HCT116 (cell line): ENCODE data around the gene TSPO. TPM values are rescaled to one million over a fixed set of nuclear protein-coding genes. Genes with fewer than 3 reads are reported as not detected.

ENCODE experiments used
- ATAC-seq: fragments of 200-7000 bp; cut with Tn5 transposase; 2 replicates; pipeline ENCODE4 v1.9.1; 2020; ENCODE audit warnings: mild to moderate bottlenecking, moderate library complexity
- BruUV-seq: library from RNA; stranded (reverse); fragments of 400-500 nt; replicated peaks from 2 replicates; lab custom pipeline; 2021; lab: Mats Ljungman, UMichigan
- CTCF ChIA-PET: fragments of 300-600 bp; sonication (Branson Sonifier 250); formaldehyde crosslinking; loops from one replicate; lab custom pipeline; 2021; ENCODE audit warnings: antibody characterized with exemption; lab: Charles Lee
- POLR2A ChIA-PET: fragments of 300-600, 350-600 bp; sonication (Branson Sonifier 250); formaldehyde crosslinking; loops from one replicate; lab custom pipeline; 2021; ENCODE audit warnings: antibody characterized with exemption; lab: Charles Lee
- RAD21 ChIA-PET, 2 experiments: fragments of 300-600 bp; sonication (Branson Sonifier 250); formaldehyde crosslinking; loops; one replicate each; lab custom pipeline; 2023; ENCODE audit warnings: low total read pairs in 2 of 2; ENCODE audit not compliant: uncharacterized antibody in 2 of 2, unreplicated experiment in 2 of 2, low non-redundant PET in 1 of 2; lab: Charles Lee
- DNase-seq: peaks from one replicate; pipeline ENCODE4 v3.0.0-alpha.2; 2010; ENCODE audit warnings: low read depth, low spot score
- H2AFZ ChIP-seq: fragments of 200-600 bp; shearing (Covaris generic), sonication (generic); 2 replicates; pipeline ENCODE4 v1.6.1; 2017; ENCODE audit warnings: low read depth, mixed run types, mixed read lengths, antibody characterized with exemption, low read length; ENCODE audit not compliant: poor library complexity, severe bottlenecking
- H3K27ac ChIP-seq: 2 replicates; pipeline ENCODE4 v1.5.1; 2012; ENCODE audit warnings: low read depth, low read length
- H3K27me3 ChIP-seq: fragments of 200-600 bp; sonication (generic); 2 replicates; pipeline ENCODE4 v1.6.1; 2016; ENCODE audit warnings: mixed run types, low read length, mixed read lengths; ENCODE audit not compliant: insufficient read depth
- H3K36me3 ChIP-seq, 2 experiments: fragments of 200-500 bp in 1 of 2; fragments of 200-600 bp in 1 of 2; sonication (Bioruptor generic) in 1 of 2; sonication (generic) in 1 of 2; 2 replicates each; pipeline versions ENCODE4 v1.5.1 to v1.6.1; 2014 to 2016; ENCODE audit warnings: low read length in 2 of 2, inconsistent platforms in 1 of 2, mixed read lengths in 1 of 2, mixed run types in 1 of 2; ENCODE audit not compliant: insufficient read depth in 2 of 2, control insufficient read depth in 1 of 2
- H3K4me1 ChIP-seq, 2 experiments: fragments of 200-600 bp in 1 of 2; sonication (generic) in 1 of 2; 2 replicates each; pipeline versions ENCODE4 v1.5.1 to v1.6.1; 2012 to 2017; ENCODE audit warnings: low read length in 2 of 2, inconsistent platforms in 1 of 2, mild to moderate bottlenecking in 1 of 2, mixed read lengths in 1 of 2, mixed run types in 1 of 2, moderate library complexity in 1 of 2; ENCODE audit not compliant: insufficient read depth in 2 of 2, control insufficient read depth in 1 of 2
- H3K4me2 ChIP-seq: fragments of 200-600 bp; sonication (generic); 2 replicates; pipeline ENCODE4 v1.6.1; 2017; ENCODE audit warnings: mixed run types, low read length, mixed read lengths
- H3K4me3 ChIP-seq, 2 experiments: fragments of 200-600 bp in 1 of 2; sonication (generic) in 1 of 2; replicated peaks in 1 of 2; 2 replicates each; pipeline ENCODE4 v1.5.1; 2011 to 2016; ENCODE audit warnings: low read length in 2 of 2, control low read depth in 1 of 2, low read depth in 1 of 2, mild to moderate bottlenecking in 1 of 2, mixed read lengths in 1 of 2, mixed run types in 1 of 2
- H3K79me2 ChIP-seq: fragments of 200-600 bp; sonication (generic); 2 replicates; pipeline ENCODE4 v1.6.1; 2017; ENCODE audit warnings: mild to moderate bottlenecking, mixed run types, low read length, moderate library complexity, mixed read lengths; ENCODE audit not compliant: insufficient read depth
- H3K9ac ChIP-seq: fragments of 200-600 bp; sonication (generic); 2 replicates; pipeline ENCODE4 v1.6.1; 2016; ENCODE audit warnings: low read length, mixed read lengths
- H3K9me2 ChIP-seq: fragments of 200-600 bp; sonication (generic), shearing (Covaris generic); 2 replicates; pipeline ENCODE4 v1.6.1; 2017; ENCODE audit warnings: mixed run types, mild to moderate bottlenecking, moderate library complexity; ENCODE audit not compliant: insufficient read depth
- H3K9me3 ChIP-seq, 2 experiments: fragments of 200-500 bp in 1 of 2; fragments of 200-600 bp in 1 of 2; sonication (Bioruptor generic) in 1 of 2; sonication (generic) in 1 of 2; 2 replicates each; pipeline ENCODE4 v1.6.1; 2014 to 2017; ENCODE audit warnings: low read length in 2 of 2, mixed read lengths in 2 of 2, inconsistent platforms in 1 of 2, low read depth in 1 of 2, mild to moderate bottlenecking in 1 of 2, mixed run types in 1 of 2, moderate library complexity in 1 of 2; ENCODE audit not compliant: control insufficient read depth in 1 of 2, insufficient read depth in 1 of 2
- H4K20me1 ChIP-seq: fragments of 200-600 bp; sonication (generic), shearing (Covaris generic); 2 replicates; pipeline ENCODE4 v1.6.1; 2017; ENCODE audit warnings: mixed run types, mild to moderate bottlenecking, moderate library complexity; ENCODE audit not compliant: insufficient read depth
- CBX3 ChIP-seq: IDR thresholded peaks from 2 replicates; pipeline ENCODE4 v1.6.1; 2012; ENCODE audit warnings: low read depth
- EGR1 ChIP-seq: IDR thresholded peaks from 2 replicates; pipeline ENCODE4 v1.6.1; 2012; ENCODE audit warnings: low read depth
- EZH2 ChIP-seq: fragments of 200-600 bp; sonication (generic); IDR thresholded peaks from 2 replicates; pipeline ENCODE4 v1.6.1; 2017; ENCODE audit warnings: antibody characterized with exemption, mixed run types
- EZH2phosphoT487 ChIP-seq: fragments of 200-600 bp; IDR thresholded peaks from 2 replicates; pipeline ENCODE4 v1.6.1; 2018; ENCODE audit warnings: antibody characterized with exemption, borderline replicate concordance
- JUND ChIP-seq: IDR thresholded peaks from 2 replicates; pipeline ENCODE4 v1.6.1; 2012
- POLR2AphosphoS5 ChIP-seq: IDR thresholded peaks from 2 replicates; pipeline ENCODE4 v1.6.1; 2011; ENCODE audit warnings: mild to moderate bottlenecking, low read depth, low read length, moderate library complexity
- SIN3A ChIP-seq: IDR thresholded peaks from 2 replicates; pipeline ENCODE4 v1.6.1; 2012; ENCODE audit warnings: low read depth
- SRF ChIP-seq: IDR thresholded peaks from 2 replicates; pipeline ENCODE4 v1.6.1; 2012; ENCODE audit warnings: low read depth
- TCF7L2 ChIP-seq: IDR thresholded peaks from 2 replicates; pipeline ENCODE4 v1.7.0; 2011; ENCODE audit warnings: borderline replicate concordance, inconsistent platforms; ENCODE audit not compliant: insufficient read depth, insufficient read length; ENCODE audit errors: extremely low read depth
- ZBTB33 ChIP-seq: IDR thresholded peaks from 2 replicates; pipeline ENCODE4 v1.6.1; 2011; ENCODE audit warnings: mild to moderate bottlenecking, low read length, moderate library complexity; ENCODE audit not compliant: insufficient replicate concordance; ENCODE audit errors: extremely low read depth
- ZNF274 ChIP-seq: fragments of 200-500 bp; sonication (Bioruptor generic); IDR thresholded peaks from 2 replicates; pipeline ENCODE4 v1.6.1; 2014; ENCODE audit warnings: mild to moderate bottlenecking, low read depth, low read length, inconsistent platforms
- intact Hi-C: fragments of 100-400 bp; cut with micrococcal nuclease; formaldehyde crosslinking; loops from 2 replicates; pipeline ENCODE4 v1.10.0; 2022
- total RNA-seq: library from RNA; stranded (reverse); gene quantifications from one replicate; pipeline ENCODE4 v1.2.1, GENCODE V29; 2021; ENCODE audit not compliant: unreplicated experiment

The TSPO gene
- total RNA-seq, 1 experiment from 2014 or later: 192 TPM

- no peak for TF ChIP-seq TCF7L2
- no peak for TF ChIP-seq SIN3A
- no peak for TF ChIP-seq EGR1
Observed at GRCh38 chr22:43202326-43202725, 51.0 kb downstream of the TSPO start (continued).

- Histone ChIP-seq H3K4me2 (no peak overlapping the region), H3K36me3 (no peaks in the 10 kb centered on the region), H3K27me3 (no peaks in the 10 kb centered on the region), H3K79me2 (no peaks in the 10 kb centered on the region), H3K27ac (no peak overlapping the region), H3K9me2 (no peaks in the 10 kb centered on the region), H3K9me3 (no peaks in the 10 kb centered on the region), H3K4me1 (peaks cover 0 to 14% of the 10 kb centered on the region in 2 experiments; a peak in 2 of 4 replicates), H3K4me3 (no peak overlapping the region), H3K9ac (no peak overlapping the region), H4K20me1 (no peaks in the 10 kb centered on the region), H2AFZ (no peak overlapping the region)
- ChIA-PET CTCF (no interaction called here), POLR2A (interaction anchor here (0.6 kb wide), 1 partner anchor 1343 kb away, joined by 3 read pairs; no protein-coding TSS in a partner anchor), RAD21 (no interaction called here)
- DNase-seq: no peak
- no TSS peak for BruUV-seq
- TF ChIP-seq EZH2phosphoT487: no peak
- TF ChIP-seq ZNF274: no peak
- no peak for TF ChIP-seq JUND
- no peak for TF ChIP-seq EGR1
- TF ChIP-seq SRF: no peak
- no peak for TF ChIP-seq EZH2
- no peak for TF ChIP-seq POLR2AphosphoS5
- TF ChIP-seq CBX3: no peak
- TF ChIP-seq ZBTB33: no peak
- intact Hi-C loops: no loop called here
- no peak for ATAC-seq
Observed at GRCh38 chr22:43202756-43203410, 51.5 kb downstream of the TSPO start.
